HepG2 (cell line): Measurements from ENCODE around the gene HOXC9. TPM values are rescaled to one million over a fixed set of nuclear protein-coding genes. Genes with fewer than 3 reads are reported as not detected.

Source experiments
- ATAC-seq: fragments of 200-7000 bp; cut with Tn5 transposase; 3 replicates; pipeline ENCODE4 v1.9.1; 2020; ENCODE audit warnings: mild to moderate bottlenecking, moderate library complexity
- BruUV-seq: library from RNA; stranded (reverse); fragments of 400-500 nt; replicated peaks from 2 replicates; lab custom pipeline; 2021; lab: Mats Ljungman, UMichigan
- CTCF ChIA-PET: fragments of 300-600 bp; formaldehyde crosslinking; extraction: SDS; loops from one replicate; lab custom pipeline; 2021; ENCODE audit warnings: low total read pairs, inconsistent platforms, low intra/inter-chr PET ratio; lab: Yijun Ruan, JAX
- POLR2A ChIA-PET: fragments of 350-600 bp; sonication (Branson Sonifier 250); formaldehyde crosslinking; loops from one replicate; lab custom pipeline; 2020; ENCODE audit warnings: antibody characterized with exemption, inconsistent platforms; lab: Yijun Ruan, JAX
- DNase-seq: peaks from one replicate; pipeline ENCODE4 v3.0.0-alpha.2; 2015; ENCODE audit warnings: low spot score
- FAIRE-seq: peaks from 3 replicates; lab custom pipeline; 2011; peaks lifted over from hg19 to GRCh38; lab: Jason Lieb, UNC
- H2AFZ ChIP-seq: one replicate; pipeline ENCODE4 v1.6.1; 2011; ENCODE audit warnings: low read length, inconsistent platforms
- H3K27ac ChIP-seq: fragments of 300-600 bp; 3 replicates; pipeline ENCODE4 v1.8.0; 2011; ENCODE audit warnings: mixed run types, mild to moderate bottlenecking, mixed read lengths, low read length, inconsistent platforms; ENCODE audit not compliant: insufficient read depth; ENCODE audit errors: extremely low read length
- H3K27me3 ChIP-seq, 2 experiments: fragments of 200-600 bp in 1 of 2; 2 replicates in 1 of 2; 3 replicates in 1 of 2; pipeline versions ENCODE4 v1.6.0 to v1.8.0; 2011; ENCODE audit warnings: low read length in 2 of 2, mild to moderate bottlenecking in 2 of 2, moderate library complexity in 2 of 2, inconsistent platforms in 1 of 2; ENCODE audit not compliant: insufficient read depth in 2 of 2, control insufficient read depth in 1 of 2
- H3K36me3 ChIP-seq, 2 experiments: fragments of 200-600 bp in 1 of 2; replicated peaks in 1 of 2; 2 replicates in 1 of 2; 3 replicates in 1 of 2; pipeline versions ENCODE4 v1.5.1 to v1.8.0; 2011; ENCODE audit warnings: low read length in 2 of 2, inconsistent platforms in 1 of 2; ENCODE audit not compliant: insufficient read depth in 2 of 2, control insufficient read depth in 1 of 2
- H3K4me1 ChIP-seq: 2 replicates; pipeline ENCODE4 v1.5.1; 2012; ENCODE audit warnings: low read length, inconsistent platforms; ENCODE audit not compliant: insufficient read depth
- H3K4me2 ChIP-seq: 2 replicates; pipeline ENCODE4 v1.6.0; 2011; ENCODE audit warnings: low read depth, low read length, inconsistent platforms
- H3K4me3 ChIP-seq, 3 experiments: fragments of 200-600 bp in 1 of 3; sonication (generic), shearing (Covaris generic) in 1 of 3; replicated peaks in 1 of 3; 2 replicates each; pipeline ENCODE4 v1.5.1; 2011 to 2016; ENCODE audit warnings: low read length in 3 of 3, inconsistent platforms in 2 of 3, low read depth in 2 of 3, mild to moderate bottlenecking in 2 of 3, control low read depth in 1 of 3, mixed read lengths in 1 of 3; ENCODE audit not compliant: insufficient read depth in 1 of 3
- H3K79me2 ChIP-seq: one replicate; pipeline ENCODE4 v1.6.1; 2011; ENCODE audit warnings: low read length, inconsistent platforms; ENCODE audit not compliant: insufficient read depth
- H3K9ac ChIP-seq: 2 replicates; pipeline ENCODE4 v1.6.0; 2011; ENCODE audit warnings: mild to moderate bottlenecking, low read depth, low read length, inconsistent platforms; ENCODE audit not compliant: insufficient read depth
- H3K9me3 ChIP-seq: 2 replicates; pipeline ENCODE4 v1.5.1; 2012; ENCODE audit warnings: mild to moderate bottlenecking, low read length
- H4K20me1 ChIP-seq: 2 replicates; pipeline ENCODE4 v1.6.0; 2011; ENCODE audit warnings: inconsistent platforms, mild to moderate bottlenecking, low read length, moderate library complexity; ENCODE audit not compliant: insufficient read depth
- CCDC6 ChIP-seq: sonication (generic); formaldehyde crosslinking; IDR thresholded peaks from 2 replicates; pipeline ENCODE4 v1.8.1; 2022; ENCODE audit warnings: mild to moderate bottlenecking, missing genetic modification reagents, moderate library complexity
- CREB1 ChIP-seq, 2 experiments: fragments of 450-650 bp in 1 of 2; IDR thresholded peaks; 2 replicates each; pipeline ENCODE4 v1.6.1; 2016 to 2017; ENCODE audit warnings: control low read depth in 1 of 2, mild to moderate bottlenecking in 1 of 2, missing compliant biosample characterization in 1 of 2, missing genetic modification characterization in 1 of 2
- FOXK1 ChIP-seq: sonication (generic); formaldehyde crosslinking; IDR thresholded peaks from 2 replicates; pipeline ENCODE4 v1.4.0; 2020; ENCODE audit warnings: low read depth, missing genetic modification reagents, borderline replicate concordance
- HDAC2 ChIP-seq: sonication (generic); formaldehyde crosslinking; IDR thresholded peaks from 2 replicates; pipeline ENCODE4 v1.4.0; 2020; ENCODE audit warnings: missing genetic modification reagents
- HDAC6 ChIP-seq: fragments of 200-600 bp; sonication (generic); IDR thresholded peaks from 2 replicates; pipeline ENCODE4 v1.7.0; 2017; ENCODE audit warnings: mild to moderate bottlenecking, antibody characterized with exemption, low read length, low read depth
- KAT2B ChIP-seq: fragments of 150-350 bp; IDR thresholded peaks from 2 replicates; pipeline ENCODE4 v1.6.1; 2014; ENCODE audit warnings: low read depth, low read length, borderline replicate concordance
- NONO ChIP-seq, 2 experiments: fragments of 450-650 bp in 1 of 2; sonication (generic) in 1 of 2; formaldehyde crosslinking in 1 of 2; IDR thresholded peaks in 1 of 2; conservative IDR thresholded peaks in 1 of 2; 2 replicates each; pipeline versions ENCODE4 v1.6.1 to v1.8.0; 2017 to 2022; ENCODE audit warnings: mild to moderate bottlenecking in 1 of 2, missing genetic modification reagents in 1 of 2, moderate library complexity in 1 of 2
- PCBP1 ChIP-seq: fragments of 200-400 bp; formaldehyde crosslinking; IDR thresholded peaks from 2 replicates; pipeline ENCODE4 v1.6.1; 2017; ENCODE audit warnings: mild to moderate bottlenecking, low read depth, low read length, borderline replicate concordance
- TCF7L2 ChIP-seq: IDR thresholded peaks from 2 replicates; pipeline ENCODE4 v1.6.1; 2011; ENCODE audit warnings: mild to moderate bottlenecking, low read depth, low read length, moderate library complexity
- TGIF2 ChIP-seq: IDR thresholded peaks from 2 replicates; pipeline ENCODE4 v1.6.1; 2016; ENCODE audit warnings: control low read depth, missing compliant biosample characterization
- U2AF1 ChIP-seq: fragments of 200-400 bp; formaldehyde crosslinking; optimal IDR thresholded peaks from 2 replicates; pipeline ENCODE3; 2017; ENCODE audit warnings: mild to moderate bottlenecking, low read depth, low read length
- ZBTB49 ChIP-seq: sonication (generic); formaldehyde crosslinking; IDR thresholded peaks from 2 replicates; pipeline ENCODE4 v1.4.0; 2020; ENCODE audit warnings: missing genetic modification reagents, borderline replicate concordance
- ZFY ChIP-seq: sonication (generic); formaldehyde crosslinking; IDR thresholded peaks from 2 replicates; pipeline ENCODE4 v1.4.0; 2020; ENCODE audit warnings: missing genetic modification reagents
- ZNF724P ChIP-seq: sonication (generic); formaldehyde crosslinking; IDR thresholded peaks from 2 replicates; pipeline ENCODE4 v1.8.0; 2022; ENCODE audit warnings: missing genetic modification reagents, borderline replicate concordance
- ZNF883 ChIP-seq: sonication (generic); formaldehyde crosslinking; IDR thresholded peaks from 2 replicates; pipeline ENCODE4 v1.5.1; 2020; ENCODE audit warnings: mild to moderate bottlenecking, missing genetic modification reagents; ENCODE audit errors: not compliant biosample characterization
- WGBS: methylation state at CpG from one replicate; pipeline ENCODE4 v1.1.6; 2017; ENCODE audit warnings: low lambda C conversion rate; 5-methylcytosine and 5-hydroxymethylcytosine counted together
- in situ Hi-C: cut with HindIII; loops from 2 replicates; pipeline ENCODE4 v1.10.0; 2017; ENCODE audit warnings: low pct_unique_long_range_greater_than_20kb; ENCODE audit not compliant: extremely low pct_ligation_motif_present
- intact Hi-C: fragments of 100-400 bp; cut with micrococcal nuclease; formaldehyde crosslinking; loops from one replicate; pipeline ENCODE4 v1.10.0; 2022; ENCODE audit not compliant: unreplicated experiment
- polyA plus RNA-seq, 8 experiments: library from polyadenylated mRNA; depleted of rRNA in 3 of 8; stranded (reverse) in 7 of 8; unstranded in 1 of 8; fragments of >200 nt; fragmentation: Illumina TruSeq in 4 of 8; extraction: Trizol in 4 of 8; gene quantifications; 2 replicates each; pipeline versions ENCODE4 v1.2.1 to v1.2.3, GENCODE V29; 2011 to 2016; ENCODE audit warnings: low read depth in 4 of 8, missing spikeins in 1 of 8, mixed read lengths in 1 of 8; ENCODE audit not compliant: insufficient read depth in 1 of 8
- total RNA-seq, 5 experiments: library from RNA; depleted of rRNA; stranded (reverse); fragments of >200 nt; fragmentation: Illumina TruSeq; extraction: Trizol; gene quantifications; 2 replicates each; pipeline ENCODE4 v1.2.3, GENCODE V29; 2016; ENCODE audit warnings: low read depth in 1 of 5

The HOXC9 gene
- total and polyA plus RNA-seq, 2 of the 13 experiments (the other 11 are each of a cell fraction or from before 2014, with no cell fraction given): 0.11 to 1.1 TPM

GRCh38 chr12:53972152-53972702 lies 27.7 kb upstream of the HOXC9 start:
- H3K4me1 ChIP-seq: peaks cover 14% of the 10 kb centered on the region
- DNase-seq (no peak), ATAC-seq (no peak), FAIRE-seq (no peak)
- no peaks in the 10 kb centered on the region for H3K36me3 ChIP-seq
- no peak overlapping the region for H2AFZ ChIP-seq
- intact Hi-C loops: no loop called here
- no peaks in the 10 kb centered on the region for H4K20me1 ChIP-seq
- TF ChIP-seq CREB1 (IDR thresholded peaks at IDR 0.05) (no peak), CREB1 (CRISPR knock-in tag; IDR thresholded peaks at IDR 0.05) (no peak), ZNF724P (no peak), U2AF1 (no peak), FOXK1 (CRISPR knock-in tag) (no peak), PCBP1 (no peak), HDAC2 (CRISPR knock-in tag) (no peak), CCDC6 (CRISPR knock-in tag) (no peak), ZFY (CRISPR knock-in tag) (no peak), KAT2B (no peak), NONO (IDR thresholded peaks at IDR 0.05) (no peak), NONO (CRISPR knock-in tag; conservative IDR thresholded peaks at IDR 0.05) (no peak), HDAC6 (no peak), TCF7L2 (no peak), TGIF2 (CRISPR knock-in tag) (no peak), ZBTB49 (CRISPR knock-in tag) (no peak), ZNF883 (CRISPR knock-in tag) (no peak)
- in situ Hi-C loops: no loop called here
- peaks cover 14 to 95% of the 10 kb centered on the region in 2 experiments for H3K27me3 ChIP-seq
- WGBS: 62% methylated on average over 9 of the region's 9 CpGs
- H3K79me2 ChIP-seq: no peaks in the 10 kb centered on the region
- CTCF ChIA-PET: no interaction called here
- no peak overlapping the region for H3K4me2 ChIP-seq
- H3K27ac ChIP-seq: no peak overlapping the region
- H3K9me3 ChIP-seq: no peaks in the 10 kb centered on the region
- BruUV-seq: no TSS peak
- H3K9ac ChIP-seq: no peak overlapping the region
- no peak overlapping the region for H3K4me3 ChIP-seq
- POLR2A ChIA-PET: no interaction called here
